Measurements from ENCODE around the gene SELPLG.
"Not testable (repeated sequence)": the region's sequence is repeated elsewhere in the genome, so short reads cannot be mapped to it uniquely, and the experiment has no call there.

Gene SELPLG

DNA sequence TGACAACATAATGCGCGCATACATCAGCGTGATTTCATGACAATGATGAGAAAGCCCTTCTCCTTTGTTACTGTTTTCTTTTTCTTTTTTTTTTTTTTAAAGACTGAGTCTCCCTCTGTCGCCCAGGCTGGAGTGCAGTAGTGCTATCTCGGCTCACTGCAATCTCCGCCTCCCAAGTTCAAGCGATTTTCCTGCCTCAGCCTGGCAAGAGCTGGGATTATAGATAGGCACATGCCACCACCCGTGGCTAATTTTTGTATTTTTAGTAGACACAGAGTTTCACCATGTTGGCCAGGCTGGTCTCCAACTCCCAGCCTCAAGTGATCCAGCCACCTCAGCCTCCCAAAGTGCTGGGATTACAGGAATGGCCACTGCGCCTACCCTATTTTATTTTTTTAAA is 20.9 kb upstream of the SELPLG start:
- not testable (repeated sequence) for DNase-seq

DNA sequence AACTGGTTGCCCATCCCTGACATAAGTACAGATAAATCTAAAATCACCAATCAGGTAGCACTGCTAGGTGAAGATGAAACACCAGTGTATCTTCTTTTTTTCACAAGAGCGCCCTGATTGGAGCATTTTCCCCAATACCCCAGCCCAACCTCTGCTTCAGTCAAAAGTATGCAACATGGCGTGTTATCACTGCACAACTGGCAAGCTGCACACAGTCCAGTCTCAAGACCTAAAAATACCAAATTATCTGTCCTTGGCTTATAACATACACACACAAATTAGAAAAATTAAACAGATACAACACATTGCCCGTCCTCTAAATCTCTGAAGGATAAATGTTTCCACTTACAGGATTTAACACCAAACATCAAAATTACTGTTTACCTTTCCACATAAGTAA is 20.2 kb upstream of the SELPLG start:
- DNase-seq, result no peak

DNA sequence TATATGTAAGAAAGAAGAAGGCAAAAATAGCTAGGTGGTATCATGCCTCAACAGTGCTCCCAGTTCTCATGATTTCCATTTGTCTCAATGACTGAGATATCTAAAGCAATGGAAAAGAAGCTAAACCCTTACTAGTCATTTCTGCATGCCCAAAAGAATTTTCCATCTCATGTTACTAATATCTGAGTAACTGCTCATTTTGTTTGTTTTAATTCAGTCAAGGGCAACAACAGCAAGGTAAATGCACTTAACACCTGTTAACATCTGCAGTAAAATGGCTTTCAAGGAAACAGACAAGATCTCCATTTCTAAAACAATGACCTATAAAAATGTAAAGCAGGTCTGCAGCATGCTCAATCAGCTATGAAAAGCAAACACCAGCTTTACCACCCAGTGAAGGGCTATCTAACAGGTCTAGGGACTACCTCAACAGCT is 19.4 kb upstream of the SELPLG start:
- DNase-seq, result no peak

DNA sequence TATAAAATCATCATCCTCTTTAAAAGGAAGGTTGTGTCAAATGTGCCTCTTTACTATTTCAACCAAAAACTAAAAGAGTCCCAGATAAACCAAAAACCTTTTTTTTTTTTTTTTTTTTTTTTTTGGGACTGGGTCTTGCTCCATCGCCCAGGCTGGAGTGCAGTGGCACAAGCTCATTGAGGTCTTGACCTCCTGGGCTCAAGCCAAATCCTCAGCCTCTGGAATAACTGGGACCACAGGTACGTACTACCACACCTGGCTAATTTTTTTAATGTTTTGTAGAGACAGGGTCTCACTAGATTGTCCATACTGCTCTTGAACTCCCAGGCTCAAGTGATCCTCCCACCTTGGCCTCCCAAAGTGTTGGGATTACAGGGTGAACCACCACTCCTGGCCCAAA is 16.4 kb upstream of the SELPLG start:
- no peak for DNase-seq

DNA sequence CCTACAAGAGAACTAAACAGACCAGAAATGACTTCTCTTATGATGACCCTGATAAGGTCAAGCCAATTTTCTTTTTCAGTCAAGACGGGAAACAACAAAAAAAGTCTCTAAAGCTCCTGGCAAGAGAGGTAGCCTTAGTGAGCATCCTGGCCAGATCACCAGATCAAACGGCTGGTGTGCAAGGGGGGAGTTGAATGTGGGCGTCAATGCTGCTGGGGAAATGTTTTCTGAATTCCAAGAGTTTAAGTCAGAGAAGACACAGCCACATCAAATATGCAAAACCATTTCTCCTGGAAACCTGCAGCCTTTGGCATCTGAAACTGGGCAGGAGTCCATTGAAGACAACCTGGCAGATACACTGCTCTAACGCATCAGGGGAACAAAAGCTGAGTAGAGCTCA is 16.0 kb upstream of the SELPLG start:
- no peak for DNase-seq

DNA sequence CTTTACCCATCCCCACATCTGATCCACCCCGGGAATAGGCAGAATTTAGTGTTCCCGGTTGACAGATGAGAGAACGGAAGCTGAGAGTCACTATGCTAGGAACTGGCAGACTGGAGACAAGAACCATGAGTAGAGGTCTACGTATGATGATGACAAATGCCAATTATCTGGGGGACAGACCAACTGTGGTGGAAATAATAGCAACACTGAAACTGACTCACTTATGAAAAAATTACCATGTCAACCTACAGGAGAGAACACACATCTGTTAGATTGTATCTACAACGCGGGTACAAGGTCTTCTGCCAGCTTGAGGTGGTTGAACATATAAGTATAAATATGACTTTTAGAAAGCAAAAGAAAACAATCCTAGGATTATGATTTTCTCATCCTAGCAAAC is 15.4 kb upstream of the SELPLG start:
- DNase-seq, result no peak

DNA sequence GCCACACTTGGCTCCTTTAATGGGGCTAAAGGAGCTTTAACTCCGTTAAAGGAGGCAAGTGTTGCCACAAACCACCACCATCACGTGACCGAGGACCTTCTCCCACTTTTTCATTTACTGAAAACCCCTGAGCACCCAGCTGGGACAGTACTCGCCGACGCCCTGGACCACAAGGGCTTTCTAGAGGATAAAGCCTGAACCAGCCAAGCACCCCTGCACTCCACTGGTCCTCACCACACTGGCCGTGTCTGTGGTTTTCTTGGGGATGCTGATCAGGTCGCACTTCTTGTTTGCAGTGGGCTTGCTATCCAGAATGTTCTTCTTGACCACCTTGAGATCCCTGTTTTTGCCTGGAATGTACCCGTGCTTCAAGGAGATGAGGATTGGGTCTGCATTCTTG is 14.7 kb upstream of the SELPLG start:
- DNase-seq, result no peak

DNA sequence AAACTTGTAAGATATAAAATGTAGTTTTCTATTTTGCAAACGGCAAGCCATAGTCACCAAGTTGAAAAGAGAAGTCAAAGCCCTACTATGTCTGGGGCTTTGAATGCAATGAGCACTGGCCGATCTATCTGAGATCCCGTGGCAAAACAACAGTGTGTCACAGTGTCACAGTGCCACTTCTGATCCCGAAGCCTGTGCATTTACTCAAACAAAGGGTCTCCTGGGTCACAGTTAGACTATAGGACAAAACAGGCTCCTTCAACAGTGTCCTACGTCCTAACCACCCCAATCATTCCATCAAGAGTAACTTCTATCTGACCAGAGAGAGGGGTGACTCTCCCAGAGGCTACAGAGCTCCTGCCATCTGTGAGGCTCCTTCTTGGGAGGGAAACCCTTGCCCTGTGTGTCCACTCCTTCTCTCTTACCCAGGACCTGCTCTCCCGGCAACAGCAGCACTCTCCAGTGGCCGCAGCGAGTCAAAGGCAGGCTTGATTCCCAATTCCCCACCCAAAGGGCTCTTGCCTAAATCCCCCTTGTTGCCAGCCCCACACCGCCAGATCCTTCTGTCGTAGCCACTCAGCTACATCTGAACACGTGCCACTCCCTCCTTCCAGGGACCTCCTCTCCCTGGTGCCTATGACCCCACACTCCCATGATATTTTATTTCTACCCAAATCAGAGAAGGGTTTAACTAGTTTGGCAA is 14.0 kb upstream of the SELPLG start:
- no peak for DNase-seq

DNA sequence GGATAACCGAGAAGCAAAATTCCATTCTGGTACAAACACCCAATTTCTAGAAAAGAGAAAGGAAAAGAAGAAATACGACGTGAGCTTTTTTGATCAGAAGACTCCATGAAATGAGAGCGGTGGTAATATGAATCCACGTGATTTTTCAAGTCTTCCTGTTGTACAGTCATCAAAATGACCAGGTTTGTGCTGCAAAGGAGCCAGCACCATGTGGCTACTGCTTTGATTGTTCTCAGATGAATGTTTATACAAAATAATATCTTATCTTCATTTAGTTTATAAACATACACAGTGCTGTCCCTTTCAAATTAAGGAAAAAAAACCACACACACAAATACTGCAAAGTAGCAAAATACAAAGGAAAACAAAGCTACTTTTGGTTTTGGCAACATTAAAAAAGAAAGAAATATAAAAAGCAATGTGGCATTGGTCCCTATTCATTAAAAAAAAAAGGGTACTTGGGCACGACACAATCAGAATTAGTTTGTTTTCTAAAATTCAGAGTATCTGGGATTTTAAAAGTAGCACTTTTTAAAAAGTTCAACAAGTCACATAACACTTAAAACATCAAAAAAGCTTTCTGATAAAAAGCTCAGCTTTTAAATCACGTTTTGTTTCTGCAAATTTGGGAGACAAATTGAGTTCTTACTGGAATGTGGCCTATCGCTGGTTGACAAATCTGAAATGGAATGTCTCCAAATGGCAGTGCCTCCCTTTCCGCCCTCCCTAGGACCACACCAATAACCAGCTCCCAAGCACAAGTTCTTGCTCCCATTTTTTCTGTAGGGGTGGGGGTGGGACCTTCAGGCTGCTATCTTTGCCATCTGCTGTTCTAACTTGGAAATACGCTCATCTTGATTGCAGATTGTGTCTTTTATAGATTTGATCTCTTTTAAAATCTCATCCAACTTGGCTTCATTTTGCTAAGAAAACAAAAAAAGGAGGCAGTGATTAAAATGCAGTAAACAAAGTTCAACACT is 13.2 kb upstream of the SELPLG start:
- DNase-seq, result no peak

DNA sequence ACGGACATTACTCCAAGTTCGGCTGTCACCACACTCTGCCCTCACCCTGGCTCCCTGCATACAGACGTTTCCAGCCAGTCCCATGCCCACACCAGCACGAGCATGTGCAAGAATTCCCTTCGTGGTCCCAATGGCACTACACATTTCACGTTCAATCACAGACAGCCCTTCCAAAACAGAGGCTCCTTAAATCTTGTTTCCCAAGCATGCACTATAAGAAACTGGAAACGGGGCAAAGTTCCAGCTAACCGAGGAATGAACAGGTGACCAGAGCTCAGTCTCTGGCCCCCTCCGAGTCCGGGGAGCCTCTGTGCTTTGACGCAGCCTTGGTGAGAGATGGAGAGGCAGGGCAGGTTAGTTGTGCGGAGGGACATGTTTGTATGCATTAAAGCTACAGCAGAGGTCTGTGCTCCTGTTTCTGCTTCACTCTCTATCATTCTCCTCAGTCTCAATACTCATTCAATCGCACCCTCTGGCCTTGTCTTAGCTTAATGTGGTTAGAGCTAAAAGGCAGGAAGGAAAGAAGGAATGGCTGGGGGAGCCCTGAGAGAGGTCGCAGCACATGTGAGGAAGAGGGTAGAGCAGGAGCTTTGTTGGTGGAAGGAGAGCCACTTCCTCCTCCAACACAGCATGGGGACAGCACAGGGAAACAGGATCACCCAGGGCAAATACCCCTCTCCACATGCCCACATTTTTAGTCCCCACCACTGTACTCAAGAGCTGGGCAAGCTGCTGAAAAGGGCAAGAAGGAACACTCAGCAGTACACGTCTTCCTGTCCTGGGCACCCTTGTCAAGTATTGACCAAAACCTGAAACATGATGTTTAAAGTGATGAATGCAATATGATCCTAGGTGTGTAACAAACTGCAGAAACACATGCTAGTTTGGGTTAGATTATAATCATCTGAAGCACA is 12.2 kb upstream of the SELPLG start:
- no peak for DNase-seq

DNA sequence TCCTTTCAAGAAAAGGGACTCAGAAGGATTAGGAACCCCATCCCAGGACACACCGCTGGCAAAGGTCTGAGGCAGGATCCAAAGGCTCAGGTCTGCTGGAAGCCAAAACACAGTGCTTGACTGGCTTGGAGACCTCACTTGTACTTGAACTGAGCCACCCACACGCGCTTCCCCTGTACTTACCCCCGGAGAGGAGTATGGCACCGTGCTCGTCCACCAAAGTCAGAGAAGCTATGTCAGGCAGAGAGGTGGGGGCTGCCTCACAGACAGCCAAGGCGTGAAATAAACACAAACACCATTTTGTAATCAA is 11.1 kb upstream of the SELPLG start:
- DNase-seq, result no peak

DNA sequence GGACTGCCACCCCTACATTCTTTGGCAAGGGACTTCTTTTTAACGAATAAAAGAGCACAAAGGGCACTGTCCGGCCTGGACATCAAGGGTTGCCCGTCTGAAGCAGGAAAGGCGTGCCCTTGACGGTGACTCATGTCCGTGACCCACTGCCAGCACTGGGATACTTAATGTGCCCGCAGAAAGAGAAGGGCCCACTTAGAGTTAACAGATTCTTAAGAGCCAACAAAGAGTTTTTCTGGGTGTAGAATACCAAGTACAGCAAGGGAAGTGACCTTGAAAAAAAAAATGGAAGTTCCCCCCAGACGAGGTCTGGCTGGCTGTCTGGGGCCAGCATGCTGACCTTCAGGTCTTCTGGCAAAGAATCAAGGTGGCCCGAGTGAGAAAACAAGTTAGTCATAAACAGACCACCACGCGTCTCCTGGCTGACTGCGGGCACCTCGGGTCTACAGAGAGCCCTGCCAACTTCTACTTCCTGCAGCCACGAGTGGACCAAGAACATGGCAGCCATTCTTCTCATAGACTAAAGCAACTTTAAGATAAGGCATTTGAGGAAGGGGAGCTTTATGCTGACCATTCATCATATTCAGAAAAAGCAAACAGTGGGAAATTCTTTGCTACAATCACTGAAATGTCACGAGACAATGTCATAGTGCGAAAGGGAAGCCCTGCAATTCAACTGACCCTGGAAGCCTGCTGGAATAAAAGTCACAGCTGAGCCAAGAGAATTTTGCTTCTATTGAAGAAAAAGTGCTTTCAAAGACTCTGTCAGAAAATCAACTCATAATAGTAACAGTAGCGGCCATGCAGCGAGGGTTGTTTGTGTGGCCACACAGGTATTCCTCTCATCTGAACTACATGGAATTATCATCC is 10.5 kb upstream of the SELPLG start:
- no peak for DNase-seq

DNA sequence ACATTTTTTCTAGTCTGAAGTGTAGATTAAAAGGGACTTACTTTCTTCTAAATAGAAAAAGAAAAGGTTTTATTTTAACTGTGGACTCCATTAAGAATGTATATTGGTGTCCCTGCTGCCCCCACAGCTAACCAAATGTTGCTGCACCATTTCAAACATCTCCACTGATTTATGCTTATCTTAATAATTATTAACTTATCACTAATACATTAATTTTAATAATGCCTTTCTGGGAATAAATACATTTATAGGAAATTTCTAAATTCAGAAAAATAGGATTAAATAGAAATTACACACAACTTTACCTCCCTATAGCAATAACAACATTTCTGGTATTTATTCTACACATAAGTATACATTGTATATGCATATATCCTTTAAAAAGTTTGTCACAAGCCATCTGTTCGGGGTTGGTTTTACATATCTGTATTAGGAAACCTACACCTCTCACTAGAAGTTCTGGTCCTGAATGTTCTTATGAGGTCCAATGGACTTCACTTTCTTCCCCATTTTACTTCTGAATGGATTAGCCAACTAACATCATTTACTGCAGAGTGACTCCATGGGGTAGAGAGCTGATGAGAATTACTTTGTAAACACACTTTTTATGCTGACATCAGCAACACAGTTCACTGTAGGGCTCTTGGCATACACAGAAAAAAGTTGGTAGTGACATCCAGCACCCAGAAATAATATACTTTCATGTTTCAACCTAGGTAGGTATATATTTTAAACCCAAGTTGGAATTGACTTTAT is 9.4 kb upstream of the SELPLG start:
- no peak for DNase-seq

DNA sequence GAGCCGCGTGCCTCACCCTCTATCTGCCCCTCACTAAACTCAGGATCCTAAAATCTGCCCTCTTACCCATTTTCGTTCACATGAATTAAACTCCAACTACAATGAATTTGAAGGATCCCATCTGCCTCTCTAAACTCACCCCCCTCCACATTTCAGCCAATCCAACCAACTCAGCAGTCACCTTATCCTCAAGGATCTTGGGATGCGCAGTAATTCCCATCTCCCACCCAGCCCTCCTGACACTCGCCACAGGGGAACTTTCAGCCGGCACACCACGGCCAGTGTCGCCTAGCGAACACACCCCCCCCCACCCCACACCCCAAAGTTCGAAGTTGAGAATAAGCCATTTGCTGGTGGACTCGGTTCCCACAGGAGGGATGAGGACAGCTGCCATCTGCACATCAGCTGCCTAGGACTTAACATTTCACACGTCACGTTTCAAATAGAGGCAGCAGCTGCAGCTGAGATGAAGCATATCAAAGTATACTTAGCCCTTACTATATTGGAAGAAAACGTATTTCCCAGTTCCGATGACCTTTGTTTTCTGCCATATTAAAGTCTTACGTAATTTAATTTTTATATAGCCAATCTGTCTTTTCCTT is 8.7 kb upstream of the SELPLG start:
- DNase-seq, result no peak

DNA sequence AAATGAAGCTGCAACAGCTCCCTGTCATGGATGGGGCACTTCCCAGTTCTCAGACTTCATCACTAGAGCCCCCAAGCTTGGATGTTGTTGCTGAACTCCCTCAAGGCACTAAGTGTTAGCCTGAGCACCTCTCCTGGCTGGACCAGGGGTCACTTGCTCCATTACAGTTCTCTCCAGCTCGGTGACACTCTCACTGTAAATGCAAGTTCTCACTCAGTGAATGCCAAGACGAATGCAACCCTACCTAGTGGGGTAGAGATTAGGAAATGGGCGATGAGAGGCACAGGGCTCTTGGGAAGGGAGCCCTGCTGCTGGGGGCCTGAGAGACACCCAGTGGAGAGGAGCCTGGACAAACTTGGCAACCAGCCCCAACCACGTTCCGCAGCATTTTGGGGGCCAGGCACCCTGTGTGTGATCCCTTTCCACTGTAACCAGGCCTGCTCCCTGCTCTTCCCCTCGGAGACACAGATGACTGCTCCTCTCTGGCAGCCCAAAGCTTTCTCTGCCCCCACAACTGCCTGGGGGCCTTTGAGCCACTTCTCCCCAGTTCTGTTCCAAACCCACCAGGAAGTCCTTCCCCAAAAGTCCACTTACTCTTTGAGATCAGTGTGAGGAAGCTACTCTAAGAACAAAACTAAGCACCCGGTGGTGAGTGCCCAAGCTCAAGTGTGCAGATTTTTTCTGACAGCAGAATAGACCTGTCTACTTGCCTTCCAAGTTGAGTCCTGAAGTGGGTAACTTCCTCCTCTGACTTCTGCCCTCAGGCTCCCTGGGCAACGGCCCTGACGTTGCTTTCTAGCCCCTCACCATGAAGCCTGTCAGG is 8.0 kb upstream of the SELPLG start:
- no peak for DNase-seq

DNA sequence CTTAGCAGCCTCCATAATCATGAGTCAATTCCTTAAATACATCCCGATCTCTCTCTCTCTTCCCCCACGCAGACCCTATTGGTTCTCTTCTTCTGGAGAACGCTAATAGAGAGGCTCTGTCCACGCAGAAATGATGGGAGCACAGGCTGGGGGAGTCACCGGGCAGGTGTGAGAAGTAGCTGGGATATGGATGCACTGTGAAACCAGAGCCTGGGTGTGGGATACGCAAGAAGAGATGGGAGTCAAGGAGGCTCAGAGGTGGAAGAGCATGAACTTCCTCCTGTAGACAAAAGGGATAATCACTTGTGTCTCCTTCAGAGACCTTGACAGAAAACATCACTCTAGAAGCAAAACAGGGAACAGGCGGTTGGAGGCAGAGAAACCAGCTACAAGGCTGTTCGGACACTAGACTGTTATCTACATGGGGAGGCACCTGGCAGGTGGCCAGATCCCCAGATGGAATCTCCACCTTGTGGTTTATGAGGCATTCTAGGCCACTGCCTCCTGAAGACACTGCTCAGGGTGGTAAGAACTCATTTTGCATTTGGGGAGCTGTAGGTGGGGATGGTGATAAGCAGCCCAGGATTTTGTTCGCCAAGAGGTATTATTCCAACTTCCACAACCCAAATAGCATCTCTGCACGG is 7.2 kb upstream of the SELPLG start:
- DNase-seq, result no peak

DNA sequence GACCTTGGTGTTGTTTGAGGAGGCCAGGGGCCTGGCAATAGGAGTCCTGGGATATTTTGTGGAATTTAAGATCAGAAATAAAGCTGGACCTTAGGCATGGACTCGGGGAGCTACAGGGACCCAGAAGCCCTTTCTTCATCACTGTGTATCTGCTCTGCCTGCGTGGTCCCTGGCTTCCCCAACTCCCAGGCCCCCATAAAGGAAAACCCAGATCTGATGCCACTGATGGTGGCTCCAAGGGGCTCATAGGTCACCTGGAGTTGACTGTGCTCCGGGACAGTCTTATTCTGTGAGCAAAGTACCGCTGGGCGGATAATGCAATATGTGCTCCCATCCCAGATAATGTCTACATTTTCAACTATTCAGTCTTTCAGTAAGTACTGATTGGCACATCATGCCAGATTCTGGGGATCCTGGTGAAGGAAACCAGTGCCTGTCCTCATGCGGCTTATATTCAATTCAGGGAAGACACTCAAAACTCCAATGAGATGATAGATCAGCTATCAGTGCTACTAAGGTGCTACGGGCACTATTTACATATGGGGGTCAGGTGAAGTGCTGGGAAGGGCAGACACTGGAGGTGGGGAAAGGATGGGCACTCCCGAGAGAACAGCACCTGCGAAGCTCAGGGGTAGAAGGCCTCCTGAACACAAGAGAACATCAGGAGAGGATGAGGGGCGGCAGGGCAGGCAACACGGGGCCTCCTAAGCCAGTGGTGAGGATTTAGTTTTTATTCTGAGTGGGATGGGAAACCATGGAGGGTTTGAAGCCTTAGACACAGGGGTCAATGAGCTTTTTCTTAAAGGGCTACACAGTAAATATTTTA is 5.5 kb upstream of the SELPLG start:
- DNase-seq, result no peak

DNA sequence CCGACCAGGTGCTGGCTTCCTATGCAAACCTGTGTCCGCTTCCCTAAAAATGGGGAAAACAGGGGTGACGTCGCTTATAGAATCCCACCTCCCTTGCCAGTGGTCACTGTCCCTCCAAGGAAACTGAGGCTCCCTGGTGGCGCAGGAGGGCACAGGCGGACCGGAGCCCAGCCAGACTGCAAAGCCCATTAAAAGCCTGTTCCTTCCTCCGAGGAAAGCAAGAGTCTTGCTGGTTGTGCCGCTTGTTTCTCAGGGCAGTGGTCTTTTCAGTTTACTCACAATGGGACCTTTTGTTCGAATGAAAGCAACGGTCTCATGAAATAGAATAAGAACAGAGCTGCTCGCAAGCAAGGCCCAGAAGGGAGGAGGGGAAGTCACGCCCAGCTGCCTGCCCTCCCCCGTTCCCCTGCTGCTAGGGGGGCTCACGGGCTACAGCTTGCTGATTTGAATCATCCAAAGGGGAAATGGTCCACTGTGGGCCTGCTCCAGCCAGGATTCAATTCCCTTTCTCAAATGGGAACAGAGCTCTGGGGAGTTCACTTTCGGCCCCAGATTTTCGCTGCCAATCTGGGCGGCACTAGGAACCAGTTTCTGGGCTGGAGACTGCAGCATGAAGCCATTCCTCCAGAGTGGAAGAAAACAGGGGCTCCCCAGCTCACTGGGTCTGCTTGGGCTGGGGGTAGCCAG is 4.6 kb upstream of the SELPLG start:
- DNase-seq, result no peak
